GM18507 (cell line): ENCODE data around the gene THBS3.
"Not testable (repeated sequence)": the region's sequence is repeated elsewhere in the genome, so short reads cannot be mapped to it uniquely, and the experiment has no call there.

Experiments
- DNase-seq: peaks from one replicate; pipeline ENCODE4 v3.0.0; 2011; ENCODE audit warnings: low read depth; ENCODE audit not compliant: insufficient read length; ENCODE audit errors: extremely low spot score
- FAIRE-seq: peaks from 2 replicates; lab custom pipeline; 2011; peaks lifted over from hg19 to GRCh38; lab: Jason Lieb, UNC

The THBS3 gene

DNA sequence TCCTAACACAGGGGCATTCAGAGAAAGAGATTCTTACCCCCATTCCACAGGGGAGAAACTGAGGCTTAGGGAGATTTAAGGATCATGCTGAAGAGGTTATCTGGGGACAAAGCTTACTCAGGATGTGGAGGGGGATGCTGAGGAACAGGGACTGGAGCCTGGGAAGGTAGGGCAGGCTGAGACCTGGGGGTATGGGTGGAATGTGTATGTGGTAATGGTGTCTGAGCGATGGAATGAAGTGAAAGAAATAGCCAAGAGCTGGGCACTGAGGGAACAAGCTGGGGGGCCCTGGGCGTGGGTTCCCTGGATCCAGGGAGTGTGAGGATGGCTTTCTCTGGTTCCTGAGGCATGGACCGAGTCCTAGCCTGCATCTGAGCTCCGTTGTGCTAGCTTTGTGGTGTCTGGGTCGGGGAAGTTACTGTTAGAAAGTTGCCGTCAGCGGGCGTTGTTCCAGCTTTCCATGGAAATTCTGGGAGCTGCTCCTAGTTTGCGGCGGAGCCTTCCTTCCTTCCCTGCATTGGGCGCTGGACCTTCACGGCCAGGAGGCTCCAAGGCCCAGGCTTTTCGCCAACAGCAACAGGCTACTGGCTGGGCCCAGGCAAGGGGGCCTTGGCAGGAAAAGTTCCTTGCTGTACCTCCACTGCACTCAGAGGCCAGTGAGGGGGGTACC lies 3.8 kb upstream of the THBS3 start:
- DNase-seq, FAIRE-seq: not testable (repeated sequence)

DNA sequence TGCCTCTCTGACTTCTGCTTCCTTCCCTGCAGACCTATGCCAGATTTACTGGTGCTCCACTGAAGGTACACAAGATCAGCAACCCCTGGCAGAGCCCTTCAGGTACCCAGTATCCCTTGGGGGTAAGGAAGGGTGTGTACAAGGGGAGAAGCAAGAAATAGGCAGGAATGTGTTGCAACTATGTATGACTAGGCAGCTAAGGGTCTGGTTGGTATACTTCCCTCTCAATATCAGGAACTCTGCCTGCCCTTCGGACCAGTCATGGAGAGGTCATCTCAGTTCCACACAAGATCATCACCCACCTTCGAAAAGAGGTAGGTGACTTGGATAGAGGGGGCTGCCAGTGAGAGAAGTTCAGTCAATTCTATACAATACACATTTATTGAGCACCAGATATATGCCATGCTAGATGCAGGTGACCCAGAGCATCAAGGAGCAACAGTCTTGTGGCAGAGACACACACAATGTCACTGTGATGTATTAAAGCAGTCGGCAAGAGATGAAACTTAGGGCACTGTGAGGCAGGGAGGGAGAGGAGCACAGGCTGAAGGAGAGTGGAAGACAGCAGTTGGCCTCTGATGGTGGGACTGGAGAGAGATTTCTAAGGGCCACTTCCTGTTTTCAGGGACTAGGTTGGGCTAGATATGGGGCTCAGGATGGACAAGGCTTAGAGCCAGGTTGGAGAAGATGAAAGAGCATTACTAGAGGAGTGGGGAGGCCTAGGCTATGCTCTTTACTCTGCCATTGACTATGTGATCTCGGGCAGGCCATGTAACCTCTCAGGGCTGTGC lies 2.8 kb upstream of the THBS3 start:
- DNase-seq (no peak), FAIRE-seq (no peak)

DNA sequence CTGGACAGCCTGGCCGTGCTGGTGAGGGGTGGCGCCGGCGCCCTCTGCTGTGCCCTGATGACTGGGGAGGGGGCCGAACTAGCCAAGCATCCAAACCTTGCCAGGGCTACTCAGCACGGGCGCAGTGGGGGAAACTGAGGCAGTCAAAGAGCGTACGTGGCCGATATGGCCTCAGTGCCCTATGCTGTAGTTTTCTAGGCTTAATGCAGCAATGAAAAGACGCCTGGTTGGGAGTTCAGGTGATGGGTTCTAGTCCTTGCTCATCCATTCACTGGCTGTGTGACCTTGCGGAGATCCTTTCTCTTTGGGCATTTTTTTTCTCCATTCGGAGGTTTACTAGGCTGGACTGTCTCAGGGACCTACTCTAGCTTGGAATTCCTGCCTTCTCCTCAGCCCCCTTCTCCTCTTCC lies 1.6 kb upstream of the THBS3 start:
- DNase-seq: no peak
- FAIRE-seq: no peak

DNA sequence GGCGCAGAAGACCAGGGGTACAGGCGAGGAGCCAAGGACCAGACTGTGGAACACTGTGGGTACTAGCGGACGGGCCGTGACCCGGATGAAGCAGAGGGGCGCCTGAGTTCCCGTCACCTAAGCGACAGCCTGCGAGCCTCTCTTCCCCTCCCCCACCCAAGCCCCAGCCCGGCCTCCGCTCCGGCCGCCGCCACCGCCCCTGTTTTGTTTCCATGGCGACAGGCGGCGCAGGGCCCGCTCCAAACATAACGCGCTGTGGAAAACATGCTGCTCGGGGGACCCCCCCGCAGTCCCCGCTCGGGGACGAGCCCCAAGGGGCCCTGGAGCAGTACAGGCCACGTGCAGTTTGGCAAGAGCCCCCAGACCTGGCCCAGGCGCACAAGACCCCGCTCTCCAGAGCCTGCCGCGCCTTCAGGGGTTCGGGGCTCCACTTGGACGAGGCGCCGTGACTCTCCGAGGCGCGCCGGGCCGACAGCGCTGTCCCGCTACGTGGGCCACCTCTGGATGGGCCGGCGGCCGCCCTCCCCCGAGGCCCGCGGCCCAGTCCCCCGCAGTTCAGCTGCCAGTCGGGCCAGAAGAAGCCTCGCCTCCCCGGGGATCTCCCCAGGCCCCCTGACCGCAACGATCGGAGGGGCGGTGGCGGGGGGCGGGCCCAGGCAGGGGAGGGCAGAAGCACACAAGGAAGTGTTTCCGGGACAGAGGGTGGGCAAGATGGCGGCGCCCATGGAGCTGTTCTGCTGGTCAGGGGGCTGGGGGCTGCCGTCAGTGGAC lies 1.0 kb upstream of the THBS3 start, which contains the start of gene MTX1:
TSS of gene MTX1 (plus strand) at position 155 of the 771 bp plus-strand sequence. CDS start at position 265, 110 bp downstream.
- DNase-seq (no peak), FAIRE-seq (peak; percentile 63)

DNA sequence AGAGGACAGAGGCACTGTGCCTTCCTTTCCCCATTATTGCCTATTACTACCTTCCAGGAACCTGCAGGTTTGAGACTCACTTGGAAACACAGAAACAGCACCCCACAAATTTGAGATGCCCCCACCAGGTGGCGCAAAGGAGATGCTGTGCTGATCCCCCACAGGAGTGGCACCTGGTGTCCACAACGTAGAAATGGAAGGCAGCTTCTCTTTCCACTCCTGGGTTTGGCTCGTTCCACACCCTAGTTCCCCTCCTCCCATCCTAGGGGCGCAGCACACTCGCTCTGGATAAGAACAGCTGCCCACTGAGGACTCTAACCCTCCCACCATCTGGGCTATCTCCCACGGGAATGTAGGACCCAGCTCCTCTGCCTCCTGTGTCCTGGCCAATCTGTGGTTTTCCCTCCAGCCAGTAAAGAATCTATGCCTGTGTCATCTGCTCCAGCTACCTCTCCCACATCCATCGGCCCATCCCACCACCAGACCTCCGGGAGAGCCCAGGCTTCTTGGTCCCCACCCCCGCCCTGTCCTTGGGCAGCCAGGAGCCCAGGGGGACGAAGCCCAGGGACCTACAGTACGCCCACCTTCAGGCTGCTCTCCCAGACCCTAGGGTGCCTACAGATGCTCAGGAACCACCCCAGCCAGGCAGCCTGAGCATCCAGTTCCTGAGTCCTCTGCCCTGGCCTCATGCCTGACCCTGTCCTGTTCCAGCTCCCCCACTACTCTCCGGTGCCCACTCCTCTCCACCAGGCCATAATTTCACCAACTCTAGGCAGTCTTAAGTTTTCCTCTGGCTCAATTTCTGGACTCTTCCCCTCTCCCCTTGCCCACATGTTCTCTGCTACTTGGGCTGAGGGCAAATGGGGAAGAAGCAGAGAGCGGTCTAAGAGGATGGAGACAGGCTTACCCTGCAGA lies 549 bp downstream of the THBS3 start:
- FAIRE-seq (peak; percentile 88), DNase-seq (no peak)

DNA sequence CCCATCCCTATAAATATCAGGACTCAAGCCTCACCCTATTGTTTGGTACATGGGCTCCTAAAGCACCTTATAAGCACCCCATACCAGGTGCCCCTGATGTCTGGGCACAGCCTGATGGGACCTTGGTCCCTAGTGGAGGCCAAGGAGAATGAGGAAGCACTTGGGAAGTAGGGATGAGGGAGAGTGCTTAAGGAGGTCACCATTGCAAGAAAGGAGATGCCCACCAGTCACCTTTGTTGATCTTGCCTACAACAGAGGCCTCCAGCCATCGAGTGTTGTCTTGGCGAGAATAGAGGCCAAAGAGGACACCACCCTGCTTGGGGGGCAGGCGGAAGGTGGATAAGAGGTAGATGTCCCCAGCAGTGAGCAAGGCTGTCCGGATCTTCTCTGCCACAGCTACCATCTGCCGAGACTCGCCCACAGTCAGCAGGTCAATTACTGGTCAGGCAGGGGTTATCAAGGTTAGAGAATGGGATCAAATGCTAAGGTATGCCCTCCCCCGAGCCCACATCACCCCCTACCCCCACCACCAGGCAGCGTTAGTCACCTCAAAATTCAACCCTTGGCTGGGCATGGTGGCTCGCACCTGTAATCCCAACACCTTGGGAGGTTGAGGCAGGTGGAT lies 1.6 kb downstream of the THBS3 start:
- FAIRE-seq: no peak
- no peak for DNase-seq

DNA sequence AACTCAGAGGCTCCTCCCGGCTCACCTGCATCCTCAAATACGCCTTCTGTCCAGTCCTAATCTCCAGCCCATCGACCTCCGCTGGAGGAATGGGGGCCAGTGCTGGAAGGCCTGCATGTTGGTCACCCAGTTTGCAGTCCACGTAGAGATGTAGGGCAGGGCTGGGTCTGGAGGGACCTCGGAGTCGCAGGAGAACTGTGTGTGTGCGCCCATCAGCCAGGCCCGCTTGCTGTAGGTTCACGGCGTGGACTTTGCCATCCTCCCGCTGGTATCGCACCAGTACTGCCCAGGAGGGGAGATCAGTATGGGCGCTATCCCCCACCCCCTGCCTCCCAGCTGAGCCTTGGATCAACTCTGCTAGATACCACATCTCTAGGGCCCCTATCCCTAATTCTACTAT lies 2.7 kb downstream of the THBS3 start:
- FAIRE-seq: no peak

DNA sequence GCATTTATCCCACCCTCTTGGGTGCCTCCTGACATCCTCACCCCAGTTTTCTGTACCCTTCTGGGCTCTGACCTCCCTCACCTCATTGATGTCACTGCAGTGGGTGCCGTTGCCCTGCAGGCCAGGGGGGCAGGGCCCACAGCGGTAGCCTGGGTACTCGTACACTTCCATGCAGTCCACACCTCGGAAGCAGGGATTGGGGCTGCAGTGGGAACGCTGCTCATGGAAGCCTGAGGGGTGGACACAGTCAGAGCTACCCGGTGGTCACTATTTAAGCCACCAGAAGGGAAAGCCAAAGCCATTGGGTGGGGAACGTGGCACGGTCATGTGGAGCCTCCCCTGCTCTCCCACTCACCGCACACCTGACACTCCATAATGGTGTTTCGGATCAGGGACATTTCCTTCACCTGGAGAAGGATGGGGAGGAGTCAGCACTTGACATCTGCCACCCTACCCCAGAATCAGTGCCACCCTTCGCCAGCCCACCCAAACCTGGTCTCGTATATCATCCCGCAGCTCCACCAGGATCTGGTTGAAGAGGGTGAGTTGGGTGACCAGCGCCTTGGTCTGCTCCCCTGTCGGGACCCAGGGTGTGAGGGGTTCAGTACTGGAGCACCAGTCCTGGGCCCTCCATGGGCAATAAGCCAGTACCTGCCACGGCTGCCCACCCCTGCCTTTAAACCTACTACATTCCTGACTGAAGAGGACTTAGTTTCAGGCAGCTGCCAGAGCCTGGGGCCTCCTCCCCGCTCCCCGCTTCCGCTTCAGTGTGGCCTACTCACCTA lies 4.8 kb downstream of the THBS3 start:
- FAIRE-seq: no peak
- DNase-seq: no peak

More for the DNA sequence above, 2.7 kb downstream of the THBS3 start:
- no peak for DNase-seq

DNA sequence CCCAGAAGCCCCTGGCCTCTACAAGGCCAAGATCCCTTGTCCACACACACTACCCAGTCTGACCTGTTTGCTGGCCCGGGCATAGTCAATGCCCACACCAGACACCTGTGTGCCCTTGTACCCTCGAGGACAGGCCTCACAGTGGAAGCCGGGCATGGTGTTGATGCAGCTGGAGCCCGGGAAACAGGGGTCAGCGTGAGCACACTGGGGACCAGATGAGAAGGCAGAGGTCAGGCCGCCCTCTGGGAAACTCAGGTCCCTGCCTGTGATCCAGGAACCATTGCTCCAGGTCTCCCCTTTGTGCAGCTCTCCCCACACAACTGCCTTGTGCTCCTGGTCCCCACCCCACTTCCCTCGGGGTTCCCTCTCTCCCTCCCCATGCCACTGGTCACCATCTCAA lies 5.5 kb downstream of the THBS3 start:
- DNase-seq: no peak
- FAIRE-seq: no peak

DNA sequence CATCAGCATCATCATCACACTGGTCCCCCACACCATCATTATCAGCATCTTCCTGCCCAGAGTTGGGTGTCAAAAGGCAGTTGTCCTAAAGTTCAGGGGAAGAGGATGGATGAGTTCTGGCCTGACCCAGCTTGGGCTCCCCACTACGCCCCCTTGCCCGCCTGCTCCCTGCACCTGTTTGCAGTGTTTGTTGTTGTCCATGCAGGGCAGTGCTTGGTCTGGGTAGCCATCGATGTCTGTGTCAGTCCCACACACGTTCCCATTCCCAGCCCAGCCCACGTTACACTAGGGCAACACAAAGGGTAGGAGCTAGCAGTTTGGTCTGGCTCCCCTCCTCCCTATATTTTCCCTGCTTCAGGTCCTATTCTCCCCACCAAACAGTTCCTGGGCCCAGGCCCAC lies 6.8 kb downstream of the THBS3 start:
- DNase-seq (no peak), FAIRE-seq (no peak)

DNA sequence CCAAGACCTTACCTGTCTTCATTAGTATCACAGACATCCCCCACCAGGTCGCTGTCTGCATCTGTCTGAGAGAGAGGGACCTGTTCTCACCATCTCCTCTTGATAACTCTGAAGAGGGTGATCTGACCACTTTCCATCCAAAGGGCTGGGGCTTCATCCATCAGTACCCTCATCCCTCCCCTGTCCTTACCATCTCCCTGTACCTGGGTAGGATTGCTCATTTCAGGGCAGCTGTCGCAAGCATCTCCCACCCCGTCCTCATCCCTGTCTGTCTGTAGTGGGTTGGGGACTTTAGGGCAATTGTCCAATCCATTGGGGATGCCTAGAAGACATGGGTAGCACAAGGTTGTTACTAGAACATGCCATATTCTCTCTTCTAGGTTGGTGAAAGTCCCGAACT lies 7.9 kb downstream of the THBS3 start:
- no peak for DNase-seq
- FAIRE-seq: no peak

DNA sequence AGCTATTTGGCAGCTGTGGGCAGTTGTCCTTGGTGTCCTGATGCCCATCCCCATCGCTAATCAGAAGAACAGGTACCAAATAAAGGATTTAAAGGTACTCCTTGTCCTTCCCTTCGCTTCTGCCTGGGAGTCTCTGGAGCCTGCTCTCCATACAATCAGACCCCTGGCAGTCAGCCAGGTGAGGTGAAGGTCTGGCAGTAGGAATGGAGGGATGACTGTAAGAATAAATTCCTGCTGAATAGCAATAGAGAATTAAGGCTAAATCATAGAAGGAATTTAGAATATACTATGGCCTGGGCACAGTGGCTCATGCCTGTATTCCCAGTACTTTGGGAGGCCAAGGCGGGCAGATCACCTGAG lies 9.2 kb downstream of the THBS3 start:
- FAIRE-seq: no peak
- no peak for DNase-seq

DNA sequence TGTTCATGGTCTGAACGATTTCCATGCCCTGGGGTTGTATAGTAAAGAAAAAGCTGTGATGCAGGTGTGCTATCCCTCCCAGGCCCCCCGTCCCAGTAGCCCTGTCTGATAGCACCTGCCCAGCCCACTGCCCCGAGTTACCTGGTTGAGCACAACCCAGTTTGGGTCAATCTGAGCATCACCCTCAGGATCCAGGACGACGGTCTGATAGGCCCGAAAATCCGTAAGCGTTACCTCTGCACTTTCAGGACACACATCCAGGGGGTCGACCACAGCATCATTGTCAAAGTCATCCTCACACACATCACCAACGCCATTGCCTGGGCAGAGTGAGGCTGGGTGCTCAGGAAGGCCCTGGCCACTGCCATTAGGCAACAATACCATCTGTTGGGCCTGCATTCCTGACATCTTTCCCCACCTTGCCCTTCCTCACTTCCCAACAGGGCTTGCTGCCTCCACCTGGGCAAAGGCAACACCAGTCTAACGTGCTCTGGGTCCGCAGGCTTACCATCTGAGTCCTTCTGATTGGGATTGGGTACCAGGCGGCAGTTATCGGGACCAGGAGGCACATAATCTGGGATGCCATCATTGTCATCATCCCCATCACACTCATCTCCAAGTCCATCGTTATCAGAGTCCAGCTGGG lies 9.7 kb downstream of the THBS3 start:
- no peak for FAIRE-seq
- DNase-seq: no peak

DNA sequence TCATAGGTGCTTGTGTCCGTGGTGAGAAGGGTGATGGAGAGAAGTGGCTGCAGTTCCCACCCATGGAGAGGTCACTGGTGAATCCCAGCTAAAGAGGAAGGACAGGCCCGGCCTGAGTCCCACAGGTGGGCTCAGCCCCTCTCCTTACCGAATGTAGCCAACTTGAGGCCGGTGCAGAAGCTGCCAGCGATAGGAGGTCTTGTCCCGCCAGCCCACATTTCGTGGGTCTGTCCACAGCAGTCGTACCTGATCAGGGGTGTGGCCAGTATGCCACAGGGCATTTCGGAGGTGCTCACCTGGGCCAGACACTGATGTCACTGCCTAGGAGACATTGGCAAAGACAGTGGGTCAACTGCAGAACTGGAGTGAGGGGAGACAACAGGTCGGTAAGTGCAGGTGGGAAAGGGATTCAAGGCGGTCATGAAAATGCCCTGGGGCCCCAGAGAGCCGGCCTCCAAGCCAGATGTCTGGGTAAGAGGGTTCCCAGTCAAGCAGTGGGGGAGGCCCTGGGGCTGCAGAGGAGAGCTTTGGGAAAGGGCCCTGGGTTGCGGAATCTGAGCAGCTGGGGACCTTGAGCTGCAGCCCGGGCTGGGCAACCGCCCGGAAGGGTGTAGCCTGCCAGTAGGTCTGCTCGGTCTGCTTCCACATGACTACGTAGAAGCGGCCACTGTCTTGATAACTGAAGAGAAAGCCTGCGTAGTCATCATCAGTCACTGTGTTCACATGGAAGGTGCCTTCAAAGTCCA lies 10.6 kb downstream of the THBS3 start:
- FAIRE-seq (no peak), DNase-seq (no peak)

DNA sequence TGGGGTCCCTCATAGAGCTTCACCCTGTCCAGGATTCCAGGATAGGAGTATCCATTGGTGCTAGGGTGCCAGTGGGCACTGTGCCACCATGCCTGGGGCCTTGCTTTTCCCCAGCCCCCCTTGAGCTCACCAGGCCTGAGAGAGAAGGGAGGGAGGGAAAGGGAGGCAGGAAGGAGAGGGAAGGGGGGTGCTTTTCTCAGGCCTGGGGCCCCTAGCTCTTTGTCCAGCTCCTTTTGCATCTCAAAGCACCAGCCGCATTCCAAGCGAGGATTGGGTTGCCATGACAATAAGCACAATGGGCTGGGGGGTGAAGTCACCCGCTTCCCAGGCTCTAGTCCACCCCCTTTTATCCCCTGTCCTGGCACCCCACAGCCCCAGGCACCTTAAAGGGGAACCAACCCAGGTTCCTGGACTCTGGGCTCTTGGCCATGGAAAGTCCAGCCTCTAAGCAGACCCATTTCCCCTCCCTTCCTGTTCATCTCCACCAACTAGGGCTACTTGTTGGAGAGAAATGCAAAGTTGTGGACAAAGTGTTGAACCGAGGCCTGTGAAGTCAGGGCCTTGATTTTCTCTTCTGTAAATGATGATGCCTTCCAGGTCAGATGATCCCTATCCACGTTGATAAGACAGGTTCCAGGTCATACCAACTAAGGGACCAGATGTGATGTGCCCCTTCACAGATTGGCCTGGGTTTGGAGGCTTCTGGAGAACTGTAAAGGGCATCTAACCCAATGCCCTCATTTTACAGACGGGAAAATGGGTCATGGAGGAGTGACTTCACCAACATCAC lies 11.4 kb downstream of the THBS3 start:
- no peak for DNase-seq
- FAIRE-seq: no peak
